ENCODE data around the gene PCSK5. TPM values are rescaled to one million over a fixed set of nuclear protein-coding genes. Genes with fewer than 3 reads are reported as not detected.

The PCSK5 gene
- polyA plus RNA-seq, 3 donors from 2014 or later = 5.7 to 17.2 (median 7.3) TPM

DNA sequence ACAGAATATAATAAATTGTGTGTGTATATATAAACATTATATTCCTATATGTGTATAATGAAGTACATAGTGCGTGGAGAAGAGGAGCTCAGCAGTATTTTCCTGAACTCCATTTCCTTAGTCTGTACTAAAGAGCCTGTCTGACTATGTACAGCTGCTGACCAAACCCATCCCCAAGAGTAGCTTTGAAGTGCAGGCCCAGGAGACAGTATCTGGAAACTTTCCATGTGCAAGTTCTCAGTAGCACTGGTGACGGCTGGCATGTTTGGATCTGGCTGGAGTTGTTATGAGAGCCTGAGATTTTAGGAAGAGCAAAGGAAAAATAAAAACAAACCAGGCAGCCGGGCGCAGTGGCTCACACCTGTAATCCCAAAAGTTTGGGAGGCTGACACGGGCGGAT, 259.5 kb downstream of the PCSK5 start:
- Mint-ChIP-seq H3K4me1 (no peaks in the 10 kb centered on the region), H3K4me3 (no peak overlapping the region), H3K27me3 (ENCODE audit: low read depth in 3 of 3) (peaks cover 3 to 5% (median 3%) of the 10 kb centered on the region in 3 donors), H3K9me3 (peaks cover 0 to 1% (median 0%) of the 10 kb centered on the region in 6 donors), H3K36me3 (no peaks in the 10 kb centered on the region), H3K27ac (no peak overlapping the region)
- DNase-seq = no peak

DNA sequence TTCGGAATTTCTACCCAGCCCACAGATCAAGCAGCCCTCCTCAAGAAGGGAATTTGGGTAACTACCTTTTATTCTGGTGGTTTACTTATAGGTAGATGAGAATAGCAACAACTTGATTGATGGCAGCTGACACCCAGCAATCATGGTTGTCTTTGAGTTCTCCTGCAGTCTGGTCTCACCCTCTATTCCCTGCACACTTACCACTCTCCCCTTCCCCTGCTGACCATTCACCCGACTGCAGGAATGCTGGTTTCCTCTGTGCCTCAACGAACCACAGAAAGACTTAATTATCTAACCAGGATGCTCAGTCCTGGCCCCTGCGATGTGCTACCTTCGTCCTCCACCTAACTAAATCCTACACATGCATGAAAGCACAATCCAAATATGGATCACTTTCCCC, 260.8 kb downstream of the PCSK5 start:
- H3K27me3 Mint-ChIP-seq (ENCODE audit: low read depth in 3 of 3) = peaks cover 3 to 6% (median 3%) of the 10 kb centered on the region in 3 donors
- no peak overlapping the region for H3K27ac Mint-ChIP-seq
- no peaks in the 10 kb centered on the region for H3K36me3 Mint-ChIP-seq
- peaks cover 0 to 1% (median 0%) of the 10 kb centered on the region in 6 donors for H3K9me3 Mint-ChIP-seq
- no peak overlapping the region for H3K4me3 Mint-ChIP-seq
- no peaks in the 10 kb centered on the region for H3K4me1 Mint-ChIP-seq
- DNase-seq = no peak

DNA sequence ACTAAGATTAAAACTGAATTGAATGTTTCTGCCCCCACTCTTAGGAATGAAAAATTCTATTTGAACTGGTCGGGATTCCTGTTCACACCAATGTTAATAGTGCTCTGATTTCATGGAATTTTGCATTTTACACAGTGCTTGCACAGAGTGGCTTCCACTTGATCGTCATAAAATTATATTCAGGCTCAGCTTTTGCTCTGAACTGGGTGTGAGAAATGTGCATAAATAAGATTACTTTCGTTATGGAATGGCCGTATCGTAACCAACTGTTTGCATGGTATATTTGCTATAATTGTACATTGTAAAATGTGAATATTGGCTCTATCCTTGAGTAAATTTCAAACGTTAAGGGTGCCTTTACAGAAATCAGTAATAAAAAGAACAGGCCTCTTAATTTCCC, 262.9 kb downstream of the PCSK5 start:
- Mint-ChIP-seq H3K9me3 (peaks cover 0 to 1% (median 0%) of the 10 kb centered on the region in 6 donors), H3K4me3 (no peak overlapping the region), H3K36me3 (peaks cover 0 to 2% (median 0%) of the 10 kb centered on the region in 3 donors), H3K27me3 (ENCODE audit: low read depth in 3 of 3) (peaks cover 0 to 4% (median 3%) of the 10 kb centered on the region in 3 donors), H3K27ac (no peak overlapping the region), H3K4me1 (no peaks in the 10 kb centered on the region)
- DNase-seq = no peak

DNA sequence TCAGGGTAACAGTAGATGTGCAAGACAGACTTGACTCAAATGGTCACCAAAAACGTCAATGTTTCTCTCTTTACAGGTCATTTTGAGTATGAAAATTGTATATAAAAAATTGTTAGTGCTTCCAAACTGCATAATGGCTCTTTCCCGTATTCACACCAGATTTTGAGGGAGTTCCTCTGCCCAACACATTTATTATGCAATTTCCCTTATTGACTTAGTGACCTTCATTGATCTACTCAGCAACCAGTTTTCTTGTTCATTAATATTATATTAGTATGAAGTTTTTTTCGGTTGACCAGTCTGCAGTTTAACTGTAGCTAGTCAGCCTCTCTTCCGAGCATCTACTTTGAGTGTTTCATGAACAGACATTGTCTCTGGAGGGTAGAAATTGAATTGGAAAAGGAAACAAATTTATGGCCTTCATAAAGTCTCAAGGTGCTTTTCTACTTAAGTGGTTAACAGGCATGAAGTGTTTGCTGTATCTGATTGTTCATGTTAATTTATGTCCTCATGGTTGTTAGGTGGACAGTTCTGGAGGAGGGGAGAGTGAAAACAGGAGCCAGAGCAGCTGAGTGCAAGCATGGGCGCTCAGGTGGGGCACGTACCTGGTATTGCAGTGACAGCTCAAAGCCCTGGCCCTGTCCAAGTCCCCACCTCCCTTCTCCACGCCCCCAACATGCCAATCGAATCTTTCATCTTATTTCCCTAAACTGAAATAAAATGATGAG, 263.6 kb downstream of the PCSK5 start:
- peaks cover 0 to 9% (median 1%) of the 10 kb centered on the region in 3 donors for H3K36me3 Mint-ChIP-seq
- no peak overlapping the region for H3K27ac Mint-ChIP-seq

DNA sequence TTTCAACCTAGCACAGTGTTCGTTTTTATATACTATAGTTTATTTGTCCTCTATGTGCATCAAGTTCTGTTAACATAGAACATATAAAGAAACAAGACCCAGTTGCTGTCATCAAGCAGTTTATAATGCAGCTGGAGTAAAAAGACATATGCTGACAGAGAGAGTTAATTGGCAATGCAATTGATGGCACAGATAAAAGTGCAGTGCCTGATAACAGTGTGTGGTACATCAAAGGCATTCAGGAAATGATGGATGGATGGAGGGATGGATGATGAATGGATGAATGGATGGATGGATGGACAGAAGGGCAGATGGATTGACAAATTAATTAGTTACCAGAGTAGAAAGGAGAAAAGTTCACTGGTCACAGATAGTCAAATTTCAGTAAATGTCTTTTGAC, 264.9 kb downstream of the PCSK5 start:
- DNase-seq = no peak
- Mint-ChIP-seq H3K4me3 (no peak overlapping the region), H3K9me3 (no peaks in the 10 kb centered on the region), H3K27me3 (ENCODE audit: low read depth in 3 of 3) (peaks cover 0 to 5% (median 3%) of the 10 kb centered on the region in 3 donors), H3K36me3 (peaks cover 5 to 15% (median 10%) of the 10 kb centered on the region in 3 donors), H3K4me1 (peaks cover 5 to 6% of the 10 kb centered on the region in 2 donors), H3K27ac (no peak overlapping the region)

More for the DNA sequence above, 263.6 kb downstream of the PCSK5 start:
- peaks cover 0 to 5% (median 3%) of the 10 kb centered on the region in 3 donors for H3K27me3 Mint-ChIP-seq (ENCODE audit: low read depth in 3 of 3)
- no peak overlapping the region for H3K4me3 Mint-ChIP-seq
- no peaks in the 10 kb centered on the region for H3K9me3 Mint-ChIP-seq
- DNase-seq = no peak
- H3K4me1 Mint-ChIP-seq = no peaks in the 10 kb centered on the region

DNA sequence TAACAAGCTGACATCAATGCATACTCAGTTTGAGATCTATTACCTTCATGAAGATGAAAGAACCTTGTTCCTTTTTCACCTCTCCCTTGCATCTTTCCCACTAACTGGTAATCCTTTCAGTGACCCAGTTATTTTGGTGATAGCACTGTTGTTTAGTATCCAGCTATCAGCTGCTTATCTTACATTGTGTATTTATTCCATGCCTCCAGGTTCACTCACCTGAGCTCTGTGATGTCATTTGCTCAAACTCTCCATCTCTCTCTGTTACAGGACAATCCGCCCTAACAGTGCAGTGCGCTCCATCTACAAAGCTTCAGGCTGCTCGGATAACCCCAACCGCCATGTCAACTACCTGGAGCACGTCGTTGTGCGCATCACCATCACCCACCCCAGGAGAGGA, 268.2 kb downstream of the PCSK5 start:
- H3K9me3 Mint-ChIP-seq = no peaks in the 10 kb centered on the region

DNA sequence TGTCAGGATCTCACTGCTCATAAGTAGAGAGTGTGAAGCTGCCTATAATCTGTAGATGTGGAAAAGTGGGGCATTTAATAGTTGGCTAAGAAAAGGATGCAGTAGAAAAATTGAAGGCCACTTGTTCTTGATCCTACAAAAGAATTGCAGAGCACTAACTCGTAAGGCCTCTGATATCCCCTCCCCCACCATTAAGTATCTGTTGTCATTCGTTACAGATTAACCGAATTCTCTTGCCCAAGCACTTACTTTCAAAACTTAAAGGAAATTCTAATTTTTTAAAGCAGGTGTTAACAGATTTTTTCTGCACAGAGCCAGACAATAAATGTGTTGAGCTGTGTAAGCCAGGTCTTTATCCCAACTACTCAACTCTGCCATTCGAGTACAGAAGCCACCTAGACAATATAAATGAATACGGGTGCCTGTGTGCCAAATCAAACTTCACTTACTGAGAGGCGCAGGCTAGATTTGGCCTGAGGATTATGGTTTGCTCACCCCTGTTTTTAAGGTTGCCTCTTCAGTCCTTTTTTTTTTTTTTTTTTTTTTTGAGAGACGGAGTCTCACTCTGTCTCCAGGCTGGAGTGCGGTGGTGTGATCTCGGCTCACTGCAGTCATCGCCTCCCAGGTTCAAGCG, 268.9 kb downstream of the PCSK5 start:
- H3K27me3 Mint-ChIP-seq (ENCODE audit: low read depth in 3 of 3) = peaks cover 0 to 4% (median 3%) of the 10 kb centered on the region in 3 donors
- no peak overlapping the region for H3K27ac Mint-ChIP-seq
- H3K4me3 Mint-ChIP-seq = no peak overlapping the region
- H3K36me3 Mint-ChIP-seq = peaks cover 21 to 23% (median 22%) of the 10 kb centered on the region in 3 donors
- no peak for DNase-seq
- no peaks in the 10 kb centered on the region for H3K9me3 Mint-ChIP-seq
- H3K4me1 Mint-ChIP-seq = peaks cover 6 to 11% of the 10 kb centered on the region in 2 donors

More for the DNA sequence above, 268.2 kb downstream of the PCSK5 start:
- no peak overlapping the region for H3K27ac Mint-ChIP-seq
- peaks cover 6 to 11% of the 10 kb centered on the region in 2 donors for H3K4me1 Mint-ChIP-seq
- peaks cover 21 to 23% (median 22%) of the 10 kb centered on the region in 3 donors for H3K36me3 Mint-ChIP-seq
- no peak for DNase-seq
- peaks cover 0 to 4% (median 3%) of the 10 kb centered on the region in 3 donors for H3K27me3 Mint-ChIP-seq (ENCODE audit: low read depth in 3 of 3)
- no peak overlapping the region for H3K4me3 Mint-ChIP-seq

DNA sequence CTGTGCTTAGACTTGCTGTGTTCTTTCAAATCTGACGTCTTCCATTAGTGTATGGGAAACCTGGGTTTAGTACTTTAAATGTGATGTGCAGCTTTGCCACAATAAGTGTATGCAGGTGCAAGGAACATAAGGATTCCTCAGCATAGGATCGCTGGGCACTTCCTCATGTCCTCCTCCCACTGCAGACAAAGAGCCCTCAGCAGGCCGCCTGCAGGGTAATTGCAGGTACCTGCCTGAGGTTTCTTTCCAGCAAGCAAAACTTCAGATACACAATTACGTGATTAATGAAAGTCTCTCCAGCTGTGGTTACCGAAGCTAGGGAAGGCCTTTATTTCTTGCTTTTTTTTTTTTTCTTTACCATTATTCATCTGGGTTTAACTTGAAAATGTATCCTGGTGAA, 270.6 kb downstream of the PCSK5 start:
- H3K4me1 Mint-ChIP-seq = peaks cover 9 to 12% of the 10 kb centered on the region in 2 donors
- no peak overlapping the region for H3K4me3 Mint-ChIP-seq
- H3K9me3 Mint-ChIP-seq = no peaks in the 10 kb centered on the region
- peaks cover 0 to 4% (median 2%) of the 10 kb centered on the region in 3 donors for H3K27me3 Mint-ChIP-seq (ENCODE audit: low read depth in 3 of 3)
- peaks cover 21 to 23% (median 22%) of the 10 kb centered on the region in 3 donors for H3K36me3 Mint-ChIP-seq
- DNase-seq = no peak
- H3K27ac Mint-ChIP-seq = no peak overlapping the region

DNA sequence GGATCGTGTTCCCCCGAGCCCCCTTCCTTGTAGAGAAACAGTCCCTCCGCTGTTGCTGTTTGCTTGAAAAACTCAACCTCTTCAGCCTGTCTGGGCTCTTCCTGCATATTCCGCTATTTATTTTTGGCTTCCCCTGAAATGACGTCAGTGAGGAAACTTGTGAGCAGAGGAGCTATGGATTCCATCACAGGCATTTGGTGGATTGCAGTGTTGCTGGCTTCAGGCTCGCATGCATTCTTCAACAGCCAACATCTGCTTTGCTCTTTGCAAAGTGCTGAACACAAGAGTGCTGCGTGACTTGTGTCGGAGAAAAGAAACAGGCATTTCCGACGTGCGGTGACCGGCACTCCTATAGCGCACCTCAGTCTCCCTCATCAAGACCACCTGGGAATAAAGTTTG, 271.1 kb downstream of the PCSK5 start:
- DNase-seq = no peak
- Mint-ChIP-seq H3K4me3 (no peak overlapping the region), H3K4me1 (peaks cover 14 to 17% of the 10 kb centered on the region in 2 donors), H3K27ac (no peak overlapping the region), H3K27me3 (ENCODE audit: low read depth in 3 of 3) (peaks cover 0 to 4% (median 3%) of the 10 kb centered on the region in 3 donors), H3K9me3 (no peaks in the 10 kb centered on the region), H3K36me3 (peaks cover 21 to 27% (median 22%) of the 10 kb centered on the region in 3 donors)

DNA sequence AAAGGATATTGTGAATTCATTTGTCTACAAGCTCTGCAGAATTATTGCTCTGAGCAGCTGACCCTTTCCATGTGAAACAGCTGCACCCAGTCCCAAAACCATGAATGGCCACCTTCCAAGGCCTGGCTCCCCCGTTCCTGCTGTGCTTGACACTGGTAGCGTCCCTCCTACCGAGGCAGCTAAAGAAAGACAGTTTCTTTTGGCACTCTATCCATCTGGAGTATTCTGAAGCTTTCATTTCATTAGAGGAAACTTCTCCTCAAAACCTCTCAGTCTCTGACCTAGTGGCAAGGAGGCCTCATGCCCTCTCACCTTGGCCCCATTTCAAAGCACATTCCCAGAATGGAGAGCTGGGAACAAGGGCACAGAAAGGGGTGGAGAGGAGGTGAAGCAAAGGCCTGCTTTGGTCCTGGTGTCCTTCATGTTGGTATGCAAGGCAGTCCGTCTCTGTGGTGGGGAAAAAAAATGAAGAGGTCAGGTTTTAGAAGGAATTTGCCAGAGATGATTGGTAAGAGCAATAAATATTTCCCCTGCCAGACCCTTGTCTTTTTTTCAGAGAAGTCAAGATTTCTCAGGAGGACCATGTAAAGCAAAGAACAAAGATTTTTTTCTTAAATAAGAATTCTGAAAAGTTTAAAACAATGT, 271.7 kb downstream of the PCSK5 start:
- H3K27ac Mint-ChIP-seq = no peak overlapping the region
- no peaks in the 10 kb centered on the region for H3K9me3 Mint-ChIP-seq
- H3K36me3 Mint-ChIP-seq = peaks cover 21 to 28% (median 22%) of the 10 kb centered on the region in 3 donors

DNA sequence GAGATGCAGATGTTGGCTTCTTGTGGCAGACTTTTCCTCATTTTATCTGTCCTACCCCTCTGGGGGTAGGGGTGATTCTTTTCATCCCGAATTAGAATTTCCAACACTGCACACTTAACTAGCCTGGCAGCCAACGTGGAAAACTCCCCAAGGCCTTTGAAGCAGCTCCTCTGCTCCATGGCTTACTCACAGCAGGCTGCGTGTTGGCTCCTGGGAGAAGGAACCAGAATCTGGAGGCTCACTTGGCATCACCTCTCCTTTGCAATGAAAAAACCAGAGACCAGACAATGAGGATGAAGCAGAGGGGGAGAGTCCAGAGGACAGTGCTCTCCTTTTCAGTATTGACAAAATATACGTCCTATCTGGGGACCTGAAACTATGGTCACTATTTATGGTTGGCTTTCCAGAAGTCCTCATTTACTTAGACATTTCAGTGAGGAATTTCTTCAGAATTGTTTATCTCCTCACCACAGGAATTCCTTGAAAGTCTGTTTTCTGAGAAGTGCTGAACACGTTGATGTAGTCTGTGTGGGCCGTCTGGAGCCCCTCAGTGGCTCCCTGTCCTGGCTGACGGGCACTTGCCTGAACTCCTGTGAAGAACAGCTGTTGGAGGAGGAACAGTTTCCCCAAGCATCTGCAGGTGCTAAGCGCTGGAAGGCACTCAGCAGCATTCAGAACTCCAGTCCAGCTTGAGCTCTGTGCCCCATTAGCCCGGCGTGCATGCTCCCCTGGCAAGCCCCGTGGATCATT, 272.5 kb downstream of the PCSK5 start:
- no peak overlapping the region for H3K27ac Mint-ChIP-seq
- H3K4me1 Mint-ChIP-seq = peaks cover 23 to 25% of the 10 kb centered on the region in 2 donors
- H3K9me3 Mint-ChIP-seq = no peaks in the 10 kb centered on the region
- peaks cover 21 to 33% (median 22%) of the 10 kb centered on the region in 3 donors for H3K36me3 Mint-ChIP-seq
- H3K4me3 Mint-ChIP-seq = no peak overlapping the region
- peaks cover 0 to 4% (median 3%) of the 10 kb centered on the region in 3 donors for H3K27me3 Mint-ChIP-seq (ENCODE audit: low read depth in 3 of 3)
- DNase-seq = no peak

More for the DNA sequence above, 271.7 kb downstream of the PCSK5 start:
- DNase-seq = no peak
- H3K4me3 Mint-ChIP-seq = no peak overlapping the region
- peaks cover 20 to 23% of the 10 kb centered on the region in 2 donors for H3K4me1 Mint-ChIP-seq
- H3K27me3 Mint-ChIP-seq (ENCODE audit: low read depth in 3 of 3) = peaks cover 0 to 4% (median 3%) of the 10 kb centered on the region in 3 donors

DNA sequence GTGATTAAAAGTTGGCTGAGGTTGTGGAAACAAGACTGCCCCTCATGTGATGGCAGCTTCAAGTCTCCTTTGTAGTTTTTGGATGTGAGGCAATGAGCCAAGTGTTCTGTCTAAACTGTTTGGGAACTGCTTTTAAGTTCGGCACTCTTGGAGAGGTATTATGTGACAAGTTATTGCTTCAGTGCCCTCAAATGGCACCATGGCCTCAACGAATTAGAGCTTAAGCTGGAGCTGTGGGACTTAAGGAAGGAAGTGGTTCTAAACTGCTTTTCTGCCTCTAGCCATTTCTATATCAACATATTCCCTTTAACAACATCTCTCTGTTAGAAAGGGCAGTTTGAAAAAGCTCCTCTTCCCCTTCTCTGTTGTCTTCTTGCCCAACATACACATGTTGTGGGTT, 276.1 kb downstream of the PCSK5 start:
- H3K27ac Mint-ChIP-seq = peak overlapping the region in 2 of 6 donors; percentile 18 to 21
- DNase-seq = no peak
- H3K9me3 Mint-ChIP-seq = no peaks in the 10 kb centered on the region
- peaks cover 0 to 2% (median 1%) of the 10 kb centered on the region in 3 donors for H3K27me3 Mint-ChIP-seq (ENCODE audit: low read depth in 3 of 3)
- H3K4me3 Mint-ChIP-seq = peak overlapping the region in 1 of 5 donors; percentile 33
- H3K36me3 Mint-ChIP-seq = peaks cover 3 to 18% (median 12%) of the 10 kb centered on the region in 3 donors
- H3K4me1 Mint-ChIP-seq = peaks cover 14 to 21% of the 10 kb centered on the region in 2 donors

DNA sequence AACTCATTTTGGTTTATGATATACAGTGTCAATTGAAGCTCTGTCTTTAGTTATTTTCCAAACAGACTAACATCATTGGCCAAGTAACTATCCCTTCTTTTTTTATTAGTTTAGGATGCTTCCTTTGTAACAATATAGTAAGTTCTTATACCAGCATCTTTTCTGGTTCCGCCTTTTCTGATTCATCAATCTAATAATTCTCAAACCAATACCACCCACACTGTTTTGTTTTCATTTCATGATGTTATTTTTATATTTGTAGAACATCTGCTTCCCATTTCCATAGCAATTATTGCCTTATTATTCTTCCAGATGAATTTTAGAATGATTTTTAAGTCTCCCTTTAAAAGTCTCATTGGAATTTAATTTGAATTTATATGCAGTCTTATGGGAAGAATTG, 285.7 kb downstream of the PCSK5 start:
- Mint-ChIP-seq H3K9me3 (peaks cover 0 to 5% (median 2%) of the 10 kb centered on the region in 6 donors), H3K4me3 (no peak overlapping the region), H3K36me3 (peaks cover 0 to 7% (median 4%) of the 10 kb centered on the region in 3 donors), H3K4me1 (peaks cover 12 to 13% of the 10 kb centered on the region in 2 donors), H3K27me3 (ENCODE audit: low read depth in 3 of 3) (no peaks in the 10 kb centered on the region), H3K27ac (no peak overlapping the region)
- DNase-seq = no peak

Measured in immature natural killer cell (primary cell).